GM23338 (cell line): Measurements from ENCODE around the gene OPTN. TPM values are rescaled to one million over a fixed set of nuclear protein-coding genes. Genes with fewer than 3 reads are reported as not detected.

Source experiments
- ATAC-seq: fragments of 200-7000 bp; cut with Tn5 transposase; 3 replicates; pipeline ENCODE4 v1.9.1; 2020
- DNase-seq: peaks from one replicate; pipeline ENCODE4 v3.0.0-alpha.2; 2015; ENCODE audit warnings: low spot score
- H2AFZ ChIP-seq: fragments of 200-600 bp; sonication (generic); 2 replicates; pipeline ENCODE4 v1.8.0; 2016; ENCODE audit warnings: antibody characterized with exemption, mild to moderate bottlenecking, moderate library complexity
- H3F3A ChIP-seq: fragments of 200-600 bp; sonication (generic); replicated peaks from 2 replicates; pipeline ENCODE4 v1.8.0; 2017; ENCODE audit warnings: antibody characterized with exemption, mixed run types, low read depth
- H3K27ac ChIP-seq: fragments of 200-600 bp; sonication (generic); 2 replicates; pipeline ENCODE4 v1.6.1; 2016; ENCODE audit warnings: low read depth
- H3K27me3 ChIP-seq: fragments of 200-600 bp; sonication (generic); 2 replicates; pipeline ENCODE4 v1.8.0; 2016; ENCODE audit warnings: mild to moderate bottlenecking, mixed run types, moderate library complexity; ENCODE audit not compliant: insufficient read depth
- H3K36me3 ChIP-seq: fragments of 200-600 bp; sonication (generic); 2 replicates; pipeline ENCODE4 v1.8.0; 2016; ENCODE audit warnings: mild to moderate bottlenecking; ENCODE audit not compliant: insufficient read depth
- H3K4me1 ChIP-seq: fragments of 200-600 bp; sonication (generic); 2 replicates; pipeline ENCODE4 v1.8.0; 2016; ENCODE audit warnings: mild to moderate bottlenecking, moderate library complexity; ENCODE audit not compliant: insufficient read depth
- H3K4me2 ChIP-seq: fragments of 200-600 bp; sonication (generic); 2 replicates; pipeline ENCODE4 v1.7.1; 2017; ENCODE audit warnings: mixed run types
- H3K4me3 ChIP-seq: fragments of 200-600 bp; sonication (generic); 2 replicates; pipeline ENCODE4 v1.6.1; 2016; ENCODE audit warnings: mixed run types
- H3K79me2 ChIP-seq: fragments of 200-600 bp; sonication (generic); replicated peaks from 2 replicates; pipeline ENCODE4 v1.8.0; 2017; ENCODE audit warnings: mild to moderate bottlenecking; ENCODE audit not compliant: insufficient read depth
- H3K9me2 ChIP-seq: fragments of 200-600 bp; sonication (generic); 2 replicates; pipeline ENCODE4 v1.8.0; 2017; ENCODE audit not compliant: insufficient read depth
- H4K20me1 ChIP-seq: fragments of 200-600 bp; sonication (generic); replicated peaks from 2 replicates; pipeline ENCODE4 v1.8.0; 2017; ENCODE audit warnings: mild to moderate bottlenecking; ENCODE audit not compliant: insufficient read depth
- H3K27ac Mint-ChIP-seq: 2 replicates; pipeline ENCODE4 v1.8.0; 2020; ENCODE audit warnings: inconsistent platforms, mild to moderate bottlenecking, moderate library complexity, mixed read lengths
- H3K27me3 Mint-ChIP-seq: 3 replicates; pipeline ENCODE4 v1.8.0; 2022; ENCODE audit warnings: low read depth, mild to moderate bottlenecking, moderate library complexity, mixed read lengths, inconsistent platforms; ENCODE audit not compliant: insufficient read depth, poor library complexity
- H3K36me3 Mint-ChIP-seq: 3 replicates; pipeline ENCODE4 v1.8.0; 2021; ENCODE audit warnings: low read depth, mild to moderate bottlenecking, inconsistent platforms, moderate library complexity, mixed read lengths
- H3K4me1 Mint-ChIP-seq: 3 replicates; pipeline ENCODE4 v1.8.0; 2020; ENCODE audit warnings: mild to moderate bottlenecking, inconsistent platforms, mixed read lengths
- H3K4me3 Mint-ChIP-seq: 3 replicates; pipeline ENCODE4 v1.8.0; 2021; ENCODE audit warnings: moderate library complexity, mild to moderate bottlenecking, inconsistent platforms, mixed read lengths
- H3K9me3 Mint-ChIP-seq: 3 replicates; pipeline ENCODE4 v1.8.0; 2020; ENCODE audit warnings: moderate library complexity, mild to moderate bottlenecking, inconsistent platforms, mixed read lengths
- EZH2 ChIP-seq: fragments of 200-600 bp; sonication (generic); IDR thresholded peaks from one replicate; pipeline ENCODE4 v1.8.0; 2017; ENCODE audit warnings: antibody characterized with exemption, mild to moderate bottlenecking, low read depth; ENCODE audit not compliant: unreplicated experiment
- EZH2phosphoT487 ChIP-seq: fragments of 200-600 bp; sonication (generic); IDR thresholded peaks from one replicate; pipeline ENCODE4 v1.8.1; 2018; ENCODE audit warnings: antibody characterized with exemption; ENCODE audit not compliant: unreplicated experiment
- JUNB ChIP-seq: IDR thresholded peaks from one replicate; pipeline ENCODE4 v1.6.1; 2016; ENCODE audit warnings: antibody characterized with exemption; ENCODE audit not compliant: unreplicated experiment
- NANOG ChIP-seq: IDR thresholded peaks from 2 replicates; pipeline ENCODE4 v1.6.1; 2016; ENCODE audit warnings: antibody characterized with exemption, borderline replicate concordance
- POLR2AphosphoS5 ChIP-seq: IDR thresholded peaks from 2 replicates; pipeline ENCODE4 v1.6.1; 2016; ENCODE audit warnings: antibody characterized with exemption, low read depth
- STAT1 ChIP-seq: IDR thresholded peaks from one replicate; pipeline ENCODE4 v1.6.1; 2016; ENCODE audit warnings: antibody characterized with exemption; ENCODE audit not compliant: unreplicated experiment
- ZNF114 ChIP-seq: fragments of 250-450 bp; sonication (Bioruptor Pico); IDR thresholded peaks from 2 replicates; pipeline ENCODE4 v1.5.0; 2020; ENCODE audit warnings: mild to moderate bottlenecking, moderate library complexity
- ZNF331 ChIP-seq: fragments of 250-450 bp; sonication (Bioruptor Pico); IDR thresholded peaks from 2 replicates; pipeline ENCODE4 v1.5.0; 2020; ENCODE audit warnings: low read depth, mild to moderate bottlenecking, moderate library complexity
- polyA plus RNA-seq: library from polyadenylated mRNA; unstranded; fragments of >200 nt; fragmentation: Nextera tagmentation; extraction: Ambion mirVana; gene quantifications from 2 replicates; pipeline ENCODE4 v1.2.1, GENCODE V29; 2016
- total RNA-seq: library from RNA; depleted of rRNA; stranded (reverse); fragments of >200 nt; shearing (Covaris generic); gene quantifications from 2 replicates; pipeline ENCODE4 v1.2.3, GENCODE V29; 2014
- TF ChIP-seq, protein P1 (sequence below): IDR thresholded peaks from 2 replicates; pipeline ENCODE4 v1.6.1; 2016; ENCODE audit warnings: antibody characterized with exemption
- TF ChIP-seq, protein P2 (sequence below), 2 experiments: fragments of 200-600 bp in 1 of 2; sonication (generic) in 1 of 2; conservative IDR thresholded peaks; 2 replicates each; pipeline versions ENCODE4 v1.5.1 to v1.6.1; 2016 to 2017; ENCODE audit warnings: antibody characterized with exemption in 2 of 2, low read depth in 2 of 2, mild to moderate bottlenecking in 2 of 2, moderate library complexity in 1 of 2
- TF ChIP-seq, protein P3 (sequence below): IDR thresholded peaks from one replicate; pipeline ENCODE4 v1.6.1; 2018; ENCODE audit warnings: antibody characterized with exemption; ENCODE audit not compliant: unreplicated experiment

Gene OPTN
- total and polyA plus RNA-seq, 2 experiments from 2014 or later, result 6.0 to 13.0 TPM

DNA sequence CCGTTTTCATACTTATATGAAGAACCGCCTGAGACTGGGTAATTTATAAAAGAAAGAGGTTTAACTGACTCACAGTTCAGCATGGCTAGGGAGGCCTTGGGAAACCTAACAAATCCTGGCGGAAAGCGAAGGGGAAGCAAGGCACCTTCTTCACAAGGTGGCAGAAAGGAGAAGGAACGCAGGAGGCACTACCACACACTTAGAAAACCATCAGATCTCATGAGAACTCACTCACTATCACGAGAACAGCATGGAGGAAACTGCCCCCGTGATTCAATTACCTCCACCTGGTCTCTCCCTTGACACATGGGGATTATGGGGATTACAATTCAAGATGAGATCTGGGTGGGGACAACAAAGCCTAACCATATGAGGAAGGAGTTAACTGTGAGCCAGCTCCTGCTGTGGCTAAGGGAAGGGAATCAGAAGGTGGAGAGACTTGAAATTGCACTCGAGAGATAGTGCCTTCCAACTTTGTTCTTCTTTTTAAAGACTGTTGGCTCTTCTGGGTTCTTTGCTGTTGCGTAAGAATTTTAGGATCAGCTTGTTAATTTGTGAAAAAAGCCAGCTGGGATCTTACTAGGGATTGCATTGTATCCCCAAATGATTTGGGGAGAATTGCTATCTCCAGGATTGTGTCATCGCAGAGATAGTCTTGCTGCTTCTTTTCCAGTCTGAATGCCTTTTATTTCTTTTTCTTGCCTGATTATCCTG is 21.0 kb downstream of the OPTN start:
- TF ChIP-seq, protein P1, sequence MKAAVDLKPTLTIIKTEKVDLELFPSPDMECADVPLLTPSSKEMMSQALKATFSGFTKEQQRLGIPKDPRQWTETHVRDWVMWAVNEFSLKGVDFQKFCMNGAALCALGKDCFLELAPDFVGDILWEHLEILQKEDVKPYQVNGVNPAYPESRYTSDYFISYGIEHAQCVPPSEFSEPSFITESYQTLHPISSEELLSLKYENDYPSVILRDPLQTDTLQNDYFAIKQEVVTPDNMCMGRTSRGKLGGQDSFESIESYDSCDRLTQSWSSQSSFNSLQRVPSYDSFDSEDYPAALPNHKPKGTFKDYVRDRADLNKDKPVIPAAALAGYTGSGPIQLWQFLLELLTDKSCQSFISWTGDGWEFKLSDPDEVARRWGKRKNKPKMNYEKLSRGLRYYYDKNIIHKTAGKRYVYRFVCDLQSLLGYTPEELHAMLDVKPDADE, result no peak
- ATAC-seq, result no peak; the same call in 2 of the 3 replicates
- Histone ChIP-seq H3K4me3 (no peak overlapping the region), H3K79me2 (no peaks in the 10 kb centered on the region), H3F3A (peaks cover 4% of the 10 kb centered on the region; the same call in 1 of the 2 replicates), H3K4me1 (no peaks in the 10 kb centered on the region), H3K27ac (no peak overlapping the region), H4K20me1 (no peaks in the 10 kb centered on the region), H3K4me2 (no peak overlapping the region), H3K36me3 (peaks cover 5% of the 10 kb centered on the region; the same call in 1 of the 2 replicates), H3K27me3 (no peaks in the 10 kb centered on the region), H2AFZ (no peak overlapping the region), H3K9me2 (no peaks in the 10 kb centered on the region)
- DNase-seq, result no peak
- H3K4me1 Mint-ChIP-seq, result 0 out of 3 replicates have a peak, but pooled peaks cover 5% of the 10 kb centered on the region
- H3K4me3 Mint-ChIP-seq, result no peak overlapping the region
- peak overlapping the region; percentile 12; the same call in 1 of the 2 replicates for H3K27ac Mint-ChIP-seq
- H3K27me3 Mint-ChIP-seq, result no peaks in the 10 kb centered on the region
- no peaks in the 10 kb centered on the region; the same call in 2 of the 3 replicates for H3K36me3 Mint-ChIP-seq
- no peaks in the 10 kb centered on the region for H3K9me3 Mint-ChIP-seq

DNA sequence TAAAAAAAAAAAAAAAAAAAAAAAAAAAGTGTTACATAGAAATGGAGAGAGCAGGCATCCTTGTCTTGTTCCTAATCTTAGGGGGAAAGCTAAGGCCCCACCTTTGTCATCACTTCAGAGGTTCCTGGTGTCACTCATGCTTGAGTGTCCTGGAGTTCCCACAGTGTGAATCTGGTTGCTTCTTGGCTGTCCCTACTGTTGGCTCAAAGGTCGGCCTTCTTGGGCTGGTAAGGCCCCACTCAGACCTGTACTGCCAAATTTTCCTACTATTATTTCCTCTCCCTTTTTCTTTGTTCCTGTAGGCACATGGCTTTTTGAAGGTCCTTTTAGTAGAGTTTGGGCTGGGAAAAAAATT is 21.5 kb downstream of the OPTN start:
- Histone ChIP-seq H3K4me1 (no peaks in the 10 kb centered on the region), H3K4me2 (no peak overlapping the region), H3F3A (no peaks in the 10 kb centered on the region), H3K9me2 (no peaks in the 10 kb centered on the region), H3K36me3 (peaks cover 5% of the 10 kb centered on the region; the same call in 1 of the 2 replicates), H3K27me3 (no peaks in the 10 kb centered on the region), H3K4me3 (no peak overlapping the region), H3K27ac (no peak overlapping the region), H4K20me1 (no peaks in the 10 kb centered on the region), H2AFZ (no peak overlapping the region), H3K79me2 (no peaks in the 10 kb centered on the region)
- Mint-ChIP-seq H3K36me3 (no peaks in the 10 kb centered on the region; the same call in 2 of the 3 replicates), H3K27ac (no peak overlapping the region), H3K4me3 (no peak overlapping the region), H3K27me3 (no peaks in the 10 kb centered on the region), H3K9me3 (no peaks in the 10 kb centered on the region), H3K4me1 (0 out of 3 replicates have a peak, but pooled peaks cover 5% of the 10 kb centered on the region)
- DNase-seq, result no peak
- ATAC-seq, result no peak
- TF ChIP-seq, protein P2, sequence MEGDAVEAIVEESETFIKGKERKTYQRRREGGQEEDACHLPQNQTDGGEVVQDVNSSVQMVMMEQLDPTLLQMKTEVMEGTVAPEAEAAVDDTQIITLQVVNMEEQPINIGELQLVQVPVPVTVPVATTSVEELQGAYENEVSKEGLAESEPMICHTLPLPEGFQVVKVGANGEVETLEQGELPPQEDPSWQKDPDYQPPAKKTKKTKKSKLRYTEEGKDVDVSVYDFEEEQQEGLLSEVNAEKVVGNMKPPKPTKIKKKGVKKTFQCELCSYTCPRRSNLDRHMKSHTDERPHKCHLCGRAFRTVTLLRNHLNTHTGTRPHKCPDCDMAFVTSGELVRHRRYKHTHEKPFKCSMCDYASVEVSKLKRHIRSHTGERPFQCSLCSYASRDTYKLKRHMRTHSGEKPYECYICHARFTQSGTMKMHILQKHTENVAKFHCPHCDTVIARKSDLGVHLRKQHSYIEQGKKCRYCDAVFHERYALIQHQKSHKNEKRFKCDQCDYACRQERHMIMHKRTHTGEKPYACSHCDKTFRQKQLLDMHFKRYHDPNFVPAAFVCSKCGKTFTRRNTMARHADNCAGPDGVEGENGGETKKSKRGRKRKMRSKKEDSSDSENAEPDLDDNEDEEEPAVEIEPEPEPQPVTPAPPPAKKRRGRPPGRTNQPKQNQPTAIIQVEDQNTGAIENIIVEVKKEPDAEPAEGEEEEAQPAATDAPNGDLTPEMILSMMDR (conservative IDR thresholded peaks at IDR 0.05; ENCODE audit: low read depth in 2 of 2), result no peak
- TF ChIP-seq, protein P3, sequence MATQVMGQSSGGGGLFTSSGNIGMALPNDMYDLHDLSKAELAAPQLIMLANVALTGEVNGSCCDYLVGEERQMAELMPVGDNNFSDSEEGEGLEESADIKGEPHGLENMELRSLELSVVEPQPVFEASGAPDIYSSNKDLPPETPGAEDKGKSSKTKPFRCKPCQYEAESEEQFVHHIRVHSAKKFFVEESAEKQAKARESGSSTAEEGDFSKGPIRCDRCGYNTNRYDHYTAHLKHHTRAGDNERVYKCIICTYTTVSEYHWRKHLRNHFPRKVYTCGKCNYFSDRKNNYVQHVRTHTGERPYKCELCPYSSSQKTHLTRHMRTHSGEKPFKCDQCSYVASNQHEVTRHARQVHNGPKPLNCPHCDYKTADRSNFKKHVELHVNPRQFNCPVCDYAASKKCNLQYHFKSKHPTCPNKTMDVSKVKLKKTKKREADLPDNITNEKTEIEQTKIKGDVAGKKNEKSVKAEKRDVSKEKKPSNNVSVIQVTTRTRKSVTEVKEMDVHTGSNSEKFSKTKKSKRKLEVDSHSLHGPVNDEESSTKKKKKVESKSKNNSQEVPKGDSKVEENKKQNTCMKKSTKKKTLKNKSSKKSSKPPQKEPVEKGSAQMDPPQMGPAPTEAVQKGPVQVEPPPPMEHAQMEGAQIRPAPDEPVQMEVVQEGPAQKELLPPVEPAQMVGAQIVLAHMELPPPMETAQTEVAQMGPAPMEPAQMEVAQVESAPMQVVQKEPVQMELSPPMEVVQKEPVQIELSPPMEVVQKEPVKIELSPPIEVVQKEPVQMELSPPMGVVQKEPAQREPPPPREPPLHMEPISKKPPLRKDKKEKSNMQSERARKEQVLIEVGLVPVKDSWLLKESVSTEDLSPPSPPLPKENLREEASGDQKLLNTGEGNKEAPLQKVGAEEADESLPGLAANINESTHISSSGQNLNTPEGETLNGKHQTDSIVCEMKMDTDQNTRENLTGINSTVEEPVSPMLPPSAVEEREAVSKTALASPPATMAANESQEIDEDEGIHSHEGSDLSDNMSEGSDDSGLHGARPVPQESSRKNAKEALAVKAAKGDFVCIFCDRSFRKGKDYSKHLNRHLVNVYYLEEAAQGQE, result no peak
- TF ChIP-seq POLR2AphosphoS5 (no peak), NANOG (no peak), ZNF114 (CRISPR knock-in tag) (no peak), EZH2 (no peak), EZH2phosphoT487 (no peak), JUNB (no peak), ZNF331 (CRISPR knock-in tag) (no peak), STAT1 (no peak)
